C4-2B (cell line): Measurements from ENCODE around the gene SURF6.

ENCODE experiments used
- CTCF ChIP-seq: fragments of 450-650 bp; conservative IDR thresholded peaks from 2 replicates; pipeline ENCODE4 v1.5.1; 2017; ENCODE audit warnings: mild to moderate bottlenecking
- ZFX ChIP-seq: fragments of 450-650 bp; IDR thresholded peaks from 2 replicates; pipeline ENCODE4 v1.6.1; 2017

GRCh38 chr9:133344071-133344470, 8.1 kb upstream of the SURF6 start:
- TF ChIP-seq CTCF (no peak), ZFX (no peak)
